ENCODE data around the gene MICU1. TPM values are rescaled to one million over a fixed set of nuclear protein-coding genes. Genes with fewer than 3 reads are reported as not detected.

MICU1 gene
- total RNA-seq, 3 donors from 2014 or later (not counting 1 experiment from before 2014, with no cell fraction given), result 27.9 to 30.9 (median 29.4) TPM

DNA sequence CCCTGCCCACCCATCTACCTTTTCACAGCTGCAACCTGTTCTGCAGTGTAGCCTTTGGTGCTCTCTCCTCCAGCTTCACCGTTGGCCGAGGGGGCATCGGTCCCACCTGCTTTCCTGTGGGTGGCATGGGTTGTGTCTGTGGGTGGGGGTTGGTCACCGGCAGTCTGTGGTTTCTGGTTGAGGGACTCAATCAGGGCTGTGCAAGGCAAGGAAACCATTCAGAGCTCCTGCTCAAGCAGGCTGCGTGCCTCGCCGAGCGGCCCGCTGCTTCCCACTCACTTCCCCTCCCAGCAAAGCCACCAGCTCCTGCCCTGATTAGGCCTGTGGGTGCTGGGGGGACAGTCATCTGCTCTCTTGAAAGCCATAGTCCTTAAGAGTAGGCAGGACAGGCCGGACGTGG lies 280.9 kb downstream of the MICU1 start:
- DNase-seq, result peak in 1 of 2 donors; percentile 18
- 8% methylated on average over 11 of the region's 11 CpGs for WGBS (ENCODE audit: insufficient coverage)
- no peaks in the 10 kb centered on the region for H3K27me3 Mint-ChIP-seq (ENCODE audit: low read depth in 2 of 2)
- no peak for TF ChIP-seq CTCF (IDR thresholded peaks at IDR 0.05)
- no peaks in the 10 kb centered on the region for H3K36me3 Mint-ChIP-seq
- ATAC-seq, result no peak
- Histone ChIP-seq H3K27me3 (ENCODE audit: control insufficient read depth, insufficient read depth, low read length) (no peaks in the 10 kb centered on the region), H3K4me3 (ENCODE audit: low read length) (no peak overlapping the region), H3K27ac (ENCODE audit: low read length) (no peak overlapping the region), H3K36me3 (ENCODE audit: control insufficient read depth, insufficient read depth, low read length) (peaks cover 41% of the 10 kb centered on the region), H3K9me3 (ENCODE audit: control insufficient read depth, insufficient read depth, low read length) (no peaks in the 10 kb centered on the region), H3K4me1 (ENCODE audit: control insufficient read depth, insufficient read depth, low read length) (peaks cover 25% of the 10 kb centered on the region)
- intact Hi-C loops (cut with micrococcal nuclease), result no loop called here
- no peak overlapping the region for H3K4me3 Mint-ChIP-seq
- H3K27ac Mint-ChIP-seq, result peak overlapping the region in 1 of 2 donors; percentile 12
- H3K9me3 Mint-ChIP-seq, result no peaks in the 10 kb centered on the region
- H3K4me1 Mint-ChIP-seq, result peaks cover 15 to 26% of the 10 kb centered on the region in 2 donors

DNA sequence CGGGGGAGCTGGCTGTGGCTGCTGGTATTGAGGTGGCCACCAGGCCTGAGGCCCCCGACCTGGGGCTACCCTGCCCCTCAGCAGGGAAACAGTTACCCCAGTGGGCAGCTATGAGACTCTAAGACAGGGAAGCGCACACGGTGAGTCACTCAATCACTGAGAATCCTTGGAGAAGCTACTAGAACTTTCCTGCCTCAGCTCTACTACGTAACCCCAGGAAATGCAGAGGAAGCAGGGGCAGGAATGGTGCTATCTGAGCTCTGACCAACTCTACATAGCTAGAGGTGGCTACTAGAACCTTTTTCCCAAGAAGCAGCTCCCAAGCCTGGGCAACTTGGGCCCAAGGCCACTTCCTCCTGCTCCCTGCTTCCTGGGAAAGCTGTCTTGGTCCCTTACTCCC lies 283.0 kb downstream of the MICU1 start:
- intact Hi-C loops (cut with micrococcal nuclease), result no loop called here
- H3K27ac ChIP-seq (ENCODE audit: low read length), result no peak overlapping the region
- no peak for ATAC-seq
- H3K36me3 ChIP-seq (ENCODE audit: control insufficient read depth, insufficient read depth, low read length), result peaks cover 37% of the 10 kb centered on the region
- H3K4me1 Mint-ChIP-seq, result peaks cover 0 to 14% of the 10 kb centered on the region in 2 donors
- DNase-seq, result no peak
- no peaks in the 10 kb centered on the region for H3K27me3 Mint-ChIP-seq (ENCODE audit: low read depth in 2 of 2)
- H3K27ac Mint-ChIP-seq, result peak overlapping the region in 1 of 2 donors; percentile 69
- H3K27me3 ChIP-seq (ENCODE audit: control insufficient read depth, insufficient read depth, low read length), result no peaks in the 10 kb centered on the region
- no peaks in the 10 kb centered on the region for H3K9me3 ChIP-seq (ENCODE audit: control insufficient read depth, insufficient read depth, low read length)
- no peak overlapping the region for H3K4me3 ChIP-seq (ENCODE audit: low read length)
- peaks cover 25% of the 10 kb centered on the region for H3K4me1 ChIP-seq (ENCODE audit: control insufficient read depth, insufficient read depth, low read length)
- no peaks in the 10 kb centered on the region for H3K9me3 Mint-ChIP-seq
- no peaks in the 10 kb centered on the region for H3K36me3 Mint-ChIP-seq
- WGBS (ENCODE audit: insufficient coverage), result 94% methylated on average over 5 of the region's 5 CpGs
- H3K4me3 Mint-ChIP-seq, result no peak overlapping the region
- TF ChIP-seq CTCF (IDR thresholded peaks at IDR 0.05), result no peak

- H3K9me3 ChIP-seq (ENCODE audit: control insufficient read depth, insufficient read depth, low read length), result no peaks in the 10 kb centered on the region
- DNase-seq (peak; percentile 80 to 88), ATAC-seq (peak; percentile 69 to 83 (median 70))
- 46% methylated on average over 23 of the region's 28 CpGs for WGBS (ENCODE audit: insufficient coverage)
- no peak overlapping the region for H3K27ac ChIP-seq (ENCODE audit: low read length)
- peaks cover 44% of the 10 kb centered on the region for H3K4me1 ChIP-seq (ENCODE audit: control insufficient read depth, insufficient read depth, low read length)
- peak; percentile 99 for TF ChIP-seq CTCF (IDR thresholded peaks at IDR 0.05)
- H3K36me3 Mint-ChIP-seq, result no peaks in the 10 kb centered on the region
- no peak overlapping the region for H3K4me3 ChIP-seq (ENCODE audit: low read length)
- H3K27me3 ChIP-seq (ENCODE audit: control insufficient read depth, insufficient read depth, low read length), result no peaks in the 10 kb centered on the region
- intact Hi-C loops (cut with micrococcal nuclease), result loop anchor here (1.0 to 2.0 kb wide), 2 partner anchors 214 to 444 kb away; no protein-coding TSS in a partner anchor
- H3K27ac Mint-ChIP-seq, result peak overlapping the region in 1 of 2 donors; percentile 46
- no peak overlapping the region for H3K4me3 Mint-ChIP-seq
- no peaks in the 10 kb centered on the region for H3K27me3 Mint-ChIP-seq (ENCODE audit: low read depth in 2 of 2)
- peaks cover 38% of the 10 kb centered on the region for H3K36me3 ChIP-seq (ENCODE audit: control insufficient read depth, insufficient read depth, low read length)
- H3K9me3 Mint-ChIP-seq, result no peaks in the 10 kb centered on the region
- H3K4me1 Mint-ChIP-seq, result peaks cover 15 to 31% of the 10 kb centered on the region in 2 donors
These were observed 285.2 kb downstream of the MICU1 start for GRCh38 chr10:72340510-72341261.

Data from natural killer cell (primary cell).